Measurements from ENCODE around the gene THBS1.

GRCh38 chr15:39585871-39586301, 5.0 kb downstream of the THBS1 start:
- TF ChIP-seq, protein P1, sequence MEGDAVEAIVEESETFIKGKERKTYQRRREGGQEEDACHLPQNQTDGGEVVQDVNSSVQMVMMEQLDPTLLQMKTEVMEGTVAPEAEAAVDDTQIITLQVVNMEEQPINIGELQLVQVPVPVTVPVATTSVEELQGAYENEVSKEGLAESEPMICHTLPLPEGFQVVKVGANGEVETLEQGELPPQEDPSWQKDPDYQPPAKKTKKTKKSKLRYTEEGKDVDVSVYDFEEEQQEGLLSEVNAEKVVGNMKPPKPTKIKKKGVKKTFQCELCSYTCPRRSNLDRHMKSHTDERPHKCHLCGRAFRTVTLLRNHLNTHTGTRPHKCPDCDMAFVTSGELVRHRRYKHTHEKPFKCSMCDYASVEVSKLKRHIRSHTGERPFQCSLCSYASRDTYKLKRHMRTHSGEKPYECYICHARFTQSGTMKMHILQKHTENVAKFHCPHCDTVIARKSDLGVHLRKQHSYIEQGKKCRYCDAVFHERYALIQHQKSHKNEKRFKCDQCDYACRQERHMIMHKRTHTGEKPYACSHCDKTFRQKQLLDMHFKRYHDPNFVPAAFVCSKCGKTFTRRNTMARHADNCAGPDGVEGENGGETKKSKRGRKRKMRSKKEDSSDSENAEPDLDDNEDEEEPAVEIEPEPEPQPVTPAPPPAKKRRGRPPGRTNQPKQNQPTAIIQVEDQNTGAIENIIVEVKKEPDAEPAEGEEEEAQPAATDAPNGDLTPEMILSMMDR (IDR thresholded peaks at IDR 0.05), result no peak
- TF ChIP-seq ZFX (IDR thresholded peaks at IDR 0.05; ENCODE audit: borderline replicate concordance), result no peak
